ENCODE measurements around the gene DTNBP1. TPM values are rescaled to one million over a fixed set of nuclear protein-coding genes. Genes with fewer than 3 reads are reported as not detected.

Gene DTNBP1
- total and polyA plus RNA-seq, 4 experiments from 2014 or later = 24.1 to 34.8 (median 29.2) TPM

- DNase-seq = no peak
- H3K9me3 Mint-ChIP-seq = peaks cover 0 to 3% (median 1%) of the 10 kb centered on the region in 8 donors
- H3K4me3 Mint-ChIP-seq = no peak overlapping the region
- CTCF ChIA-PET (ENCODE audit: partially characterized antibody) = no interaction called here
- peak overlapping the region in 1 of 7 donors; percentile 71 for H3K27ac Mint-ChIP-seq
- H3K27me3 ChIP-seq (ENCODE audit: insufficient read depth, low read length) = no peaks in the 10 kb centered on the region
- H3K36me3 ChIP-seq (ENCODE audit: insufficient read depth, low read length) = peaks cover 28% of the 10 kb centered on the region
- H3K27ac ChIP-seq (ENCODE audit: low read depth, low read length) = no peak overlapping the region
- H3K36me3 Mint-ChIP-seq = peaks cover 91 to 93% of the 10 kb centered on the region in 2 donors
- H3K4me1 Mint-ChIP-seq = peaks cover 0 to 14% (median 9%) of the 10 kb centered on the region in 4 donors
- POLR2A ChIA-PET (ENCODE audit: partially characterized antibody) = no interaction called here
- no peaks in the 10 kb centered on the region for H3K9me3 ChIP-seq (ENCODE audit: control insufficient read depth in 1 of 2, low read length in 2 of 2)
- no peaks in the 10 kb centered on the region for H3K27me3 Mint-ChIP-seq
- intact Hi-C loops (cut with micrococcal nuclease) = no loop called here
- H3K4me1 ChIP-seq (ENCODE audit: insufficient read depth, low read length) = no peaks in the 10 kb centered on the region
- H3K4me3 ChIP-seq (ENCODE audit: low read length in 2 of 2) = no peak overlapping the region
Measured at GRCh38 chr6:15526212-15526701, 136.6 kb downstream of the DTNBP1 start.

DNA sequence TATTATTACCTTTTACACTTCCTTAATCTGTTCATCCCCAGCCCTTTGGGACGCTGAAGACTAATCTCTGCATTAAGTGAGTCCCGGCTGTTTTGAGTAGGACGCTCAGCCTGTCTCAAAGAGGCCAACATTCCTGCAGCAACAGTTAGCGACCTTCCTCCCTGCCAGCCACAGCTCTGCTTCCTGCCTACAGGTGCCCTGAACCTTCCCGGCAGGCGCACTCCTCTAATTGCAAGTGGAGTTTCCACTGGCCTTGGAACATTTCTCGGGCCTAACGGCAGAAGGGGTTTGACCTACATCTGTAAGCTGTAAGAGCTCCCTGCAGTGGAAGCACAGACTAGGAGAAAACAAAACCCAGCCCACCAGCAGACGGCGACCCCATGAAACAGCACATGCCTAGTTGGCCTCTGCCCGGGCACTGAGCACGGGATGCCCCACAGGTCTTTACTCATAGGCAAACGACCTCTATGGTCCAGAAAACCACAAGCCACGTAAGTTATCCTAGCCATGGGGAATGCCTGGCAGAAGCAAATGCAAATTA is 137.9 kb downstream of the DTNBP1 start:
- DNase-seq = no peak
- Histone ChIP-seq H3K9me3 (ENCODE audit: control insufficient read depth in 1 of 2, low read length in 2 of 2) (no peaks in the 10 kb centered on the region), H3K27ac (ENCODE audit: low read depth, low read length) (no peak overlapping the region), H3K36me3 (ENCODE audit: insufficient read depth, low read length) (peaks cover 24% of the 10 kb centered on the region), H3K4me1 (ENCODE audit: insufficient read depth, low read length) (no peaks in the 10 kb centered on the region), H3K27me3 (ENCODE audit: insufficient read depth, low read length) (no peaks in the 10 kb centered on the region), H3K4me3 (ENCODE audit: low read length in 2 of 2) (no peak overlapping the region)
- Mint-ChIP-seq H3K27ac (peak overlapping the region in 1 of 7 donors; percentile 23), H3K9me3 (peaks cover 0 to 3% (median 1%) of the 10 kb centered on the region in 8 donors), H3K27me3 (no peaks in the 10 kb centered on the region), H3K36me3 (peaks cover 89 to 95% of the 10 kb centered on the region in 2 donors), H3K4me3 (no peak overlapping the region), H3K4me1 (peaks cover 0 to 14% (median 9%) of the 10 kb centered on the region in 4 donors)
- ChIA-PET POLR2A (ENCODE audit: partially characterized antibody) (no interaction called here), CTCF (ENCODE audit: partially characterized antibody) (no interaction called here)
- intact Hi-C loops (cut with micrococcal nuclease) = no loop called here

- H3K27me3 Mint-ChIP-seq = no peaks in the 10 kb centered on the region
- peaks cover 0 to 3% (median 1%) of the 10 kb centered on the region in 8 donors for H3K9me3 Mint-ChIP-seq
- Histone ChIP-seq H3K27me3 (ENCODE audit: insufficient read depth, low read length) (no peaks in the 10 kb centered on the region), H3K27ac (ENCODE audit: low read depth, low read length) (no peak overlapping the region), H3K9me3 (ENCODE audit: control insufficient read depth in 1 of 2, low read length in 2 of 2) (no peaks in the 10 kb centered on the region), H3K36me3 (ENCODE audit: insufficient read depth, low read length) (peaks cover 24% of the 10 kb centered on the region), H3K4me1 (ENCODE audit: insufficient read depth, low read length) (no peaks in the 10 kb centered on the region), H3K4me3 (ENCODE audit: low read length in 2 of 2) (no peak overlapping the region)
- no peak for DNase-seq
- CTCF ChIA-PET (ENCODE audit: partially characterized antibody) = no interaction called here
- POLR2A ChIA-PET (ENCODE audit: partially characterized antibody) = no interaction called here
- peaks cover 91 to 96% of the 10 kb centered on the region in 2 donors for H3K36me3 Mint-ChIP-seq
- intact Hi-C loops (cut with micrococcal nuclease) = no loop called here
- peak overlapping the region in 1 of 8 donors; percentile 32 for H3K4me3 Mint-ChIP-seq
- H3K4me1 Mint-ChIP-seq = peaks cover 0 to 14% (median 10%) of the 10 kb centered on the region in 4 donors
- H3K27ac Mint-ChIP-seq = peak overlapping the region in 1 of 7 donors; percentile 46
Measured at GRCh38 chr6:15523679-15524630, 138.9 kb downstream of the DTNBP1 start.

GRCh38 chr6:15522856-15523529 is 139.8 kb downstream of the DTNBP1 start:
- Histone ChIP-seq H3K27me3 (ENCODE audit: insufficient read depth, low read length) (no peaks in the 10 kb centered on the region), H3K4me3 (ENCODE audit: low read length in 2 of 2) (no peak overlapping the region), H3K27ac (ENCODE audit: low read depth, low read length) (no peak overlapping the region), H3K36me3 (ENCODE audit: insufficient read depth, low read length) (peaks cover 26% of the 10 kb centered on the region), H3K9me3 (ENCODE audit: control insufficient read depth in 1 of 2, low read length in 2 of 2) (no peaks in the 10 kb centered on the region), H3K4me1 (ENCODE audit: insufficient read depth, low read length) (no peaks in the 10 kb centered on the region)
- Mint-ChIP-seq H3K27ac (peak overlapping the region in 2 of 7 donors; percentile 18 to 23), H3K4me3 (no peak overlapping the region), H3K9me3 (peaks cover 0 to 5% (median under 1%) of the 10 kb centered on the region in 8 donors), H3K27me3 (no peaks in the 10 kb centered on the region), H3K4me1 (peaks cover 0 to 14% (median 10%) of the 10 kb centered on the region in 4 donors), H3K36me3 (peaks cover 89 to 93% of the 10 kb centered on the region in 2 donors)
- intact Hi-C loops (cut with micrococcal nuclease) = no loop called here
- ChIA-PET CTCF (ENCODE audit: partially characterized antibody) (interaction anchor here (1.0 kb wide), 1 partner anchor 12 kb away, joined by 3 read pairs; no protein-coding TSS in a partner anchor), POLR2A (ENCODE audit: partially characterized antibody) (no interaction called here)
- no peak for DNase-seq

DNA sequence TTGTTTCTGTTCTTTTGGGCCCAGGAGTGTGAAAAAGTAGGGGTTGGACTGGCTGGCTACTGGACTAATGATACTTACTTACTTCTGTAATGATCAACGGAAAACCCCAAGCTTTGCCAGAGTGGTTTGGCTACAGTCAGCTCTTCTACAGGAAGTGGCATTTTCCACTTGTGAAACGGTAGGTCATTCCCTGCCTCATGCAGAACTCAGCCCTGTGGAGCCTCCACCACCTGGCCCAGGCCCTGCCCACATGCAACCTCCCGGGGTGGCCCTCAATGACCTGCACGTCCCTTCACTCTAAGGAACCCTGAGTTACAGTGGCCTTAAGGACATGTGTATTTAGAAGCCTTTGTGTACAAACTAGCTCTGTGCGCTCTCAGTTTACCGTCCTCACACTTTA is 140.4 kb downstream of the DTNBP1 start:
- peak overlapping the region in 4 of 7 donors; percentile 18 to 74 (median 64) for H3K27ac Mint-ChIP-seq
- H3K4me1 Mint-ChIP-seq = peaks cover 0 to 14% (median 8%) of the 10 kb centered on the region in 4 donors
- Histone ChIP-seq H3K27ac (ENCODE audit: low read depth, low read length) (no peak overlapping the region), H3K4me3 (ENCODE audit: low read length in 2 of 2) (no peak overlapping the region), H3K27me3 (ENCODE audit: insufficient read depth, low read length) (no peaks in the 10 kb centered on the region), H3K36me3 (ENCODE audit: insufficient read depth, low read length) (peaks cover 30% of the 10 kb centered on the region), H3K4me1 (ENCODE audit: insufficient read depth, low read length) (no peaks in the 10 kb centered on the region), H3K9me3 (ENCODE audit: control insufficient read depth in 1 of 2, low read length in 2 of 2) (no peaks in the 10 kb centered on the region)
- ChIA-PET POLR2A (ENCODE audit: partially characterized antibody) (no interaction called here), CTCF (ENCODE audit: partially characterized antibody) (interaction anchor here (1.0 kb wide), 1 partner anchor 12 kb away, joined by 3 read pairs; no protein-coding TSS in a partner anchor)
- peaks cover 87 to 90% of the 10 kb centered on the region in 2 donors for H3K36me3 Mint-ChIP-seq
- H3K9me3 Mint-ChIP-seq = peaks cover 0 to 5% (median 0%) of the 10 kb centered on the region in 8 donors
- intact Hi-C loops (cut with micrococcal nuclease) = no loop called here
- DNase-seq = no peak
- H3K4me3 Mint-ChIP-seq = no peak overlapping the region
- H3K27me3 Mint-ChIP-seq = no peaks in the 10 kb centered on the region

DNA sequence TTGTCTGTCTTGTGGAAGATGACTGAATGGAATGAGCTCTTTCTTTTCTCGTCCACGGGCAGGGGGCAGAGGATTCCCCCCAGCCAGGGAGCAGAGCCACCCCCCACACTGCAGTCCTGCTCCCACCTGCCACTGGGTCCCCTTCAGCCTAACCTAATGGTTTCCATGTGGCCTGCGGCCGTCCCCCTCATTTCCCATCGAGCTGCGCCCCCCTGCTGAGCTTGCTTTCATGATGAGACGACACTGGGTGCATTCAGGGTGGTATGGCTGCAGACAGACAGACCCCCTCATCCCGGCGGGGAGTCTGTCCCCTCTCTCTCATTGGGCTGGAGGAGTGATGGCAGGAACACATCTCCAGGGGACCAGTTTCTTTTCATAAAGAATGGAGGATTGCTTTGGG is 140.8 kb downstream of the DTNBP1 start:
- Mint-ChIP-seq H3K27ac (peak overlapping the region in 3 of 7 donors; percentile 13 to 88 (median 65)), H3K9me3 (peaks cover 0 to 5% (median 0%) of the 10 kb centered on the region in 8 donors), H3K4me3 (no peak overlapping the region), H3K4me1 (peaks cover 0 to 14% (median 8%) of the 10 kb centered on the region in 4 donors), H3K27me3 (no peaks in the 10 kb centered on the region), H3K36me3 (peaks cover 86 to 88% of the 10 kb centered on the region in 2 donors)
- Histone ChIP-seq H3K36me3 (ENCODE audit: insufficient read depth, low read length) (peaks cover 34% of the 10 kb centered on the region), H3K4me3 (ENCODE audit: low read length in 2 of 2) (no peak overlapping the region), H3K9me3 (ENCODE audit: control insufficient read depth in 1 of 2, low read length in 2 of 2) (no peaks in the 10 kb centered on the region), H3K4me1 (ENCODE audit: insufficient read depth, low read length) (no peaks in the 10 kb centered on the region), H3K27ac (ENCODE audit: low read depth, low read length) (no peak overlapping the region), H3K27me3 (ENCODE audit: insufficient read depth, low read length) (no peaks in the 10 kb centered on the region)
- CTCF ChIA-PET (ENCODE audit: partially characterized antibody) = interaction anchor here (1.0 kb wide), 1 partner anchor 13 kb away, joined by 3 read pairs; no protein-coding TSS in a partner anchor
- POLR2A ChIA-PET (ENCODE audit: partially characterized antibody) = no interaction called here
- intact Hi-C loops (cut with micrococcal nuclease) = no loop called here
- no peak for DNase-seq
